ENCODE results near the gene OPRL1.

Gene OPRL1

DNA sequence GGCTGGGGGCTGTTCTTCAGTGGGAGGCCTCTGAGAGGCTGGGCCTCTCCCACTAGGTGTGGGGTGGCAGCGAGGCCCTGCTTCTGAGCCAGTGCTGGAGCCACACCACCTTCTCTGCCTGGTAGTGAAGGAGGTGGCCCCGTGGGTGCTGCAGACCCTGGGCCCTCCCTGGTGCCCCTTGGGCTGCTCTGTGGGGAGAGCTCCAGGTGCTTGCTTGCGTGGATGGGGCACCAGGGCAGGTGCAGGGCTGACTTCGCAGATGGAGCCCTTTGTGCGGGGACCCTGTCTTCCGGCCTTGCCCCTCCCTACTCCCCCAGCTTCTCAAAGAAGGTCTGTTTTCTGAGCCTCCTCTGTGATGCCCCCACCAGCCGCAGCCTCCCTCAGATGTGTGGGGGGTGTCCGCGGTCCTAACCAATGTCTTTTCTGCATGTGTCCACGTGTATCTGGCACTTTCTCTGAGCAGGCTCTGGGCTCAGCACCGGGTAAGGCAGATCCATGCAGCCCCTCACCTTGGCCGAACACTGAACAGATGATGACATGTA, 67.1 kb downstream of the OPRL1 start:
- no peak for DNase-seq

GRCh38 chr20:64148581-64148980, 68.7 kb downstream of the OPRL1 start:
- no peak for DNase-seq

GRCh38 chr20:64149141-64149540, 69.3 kb downstream of the OPRL1 start:
- no peak for DNase-seq

DNA sequence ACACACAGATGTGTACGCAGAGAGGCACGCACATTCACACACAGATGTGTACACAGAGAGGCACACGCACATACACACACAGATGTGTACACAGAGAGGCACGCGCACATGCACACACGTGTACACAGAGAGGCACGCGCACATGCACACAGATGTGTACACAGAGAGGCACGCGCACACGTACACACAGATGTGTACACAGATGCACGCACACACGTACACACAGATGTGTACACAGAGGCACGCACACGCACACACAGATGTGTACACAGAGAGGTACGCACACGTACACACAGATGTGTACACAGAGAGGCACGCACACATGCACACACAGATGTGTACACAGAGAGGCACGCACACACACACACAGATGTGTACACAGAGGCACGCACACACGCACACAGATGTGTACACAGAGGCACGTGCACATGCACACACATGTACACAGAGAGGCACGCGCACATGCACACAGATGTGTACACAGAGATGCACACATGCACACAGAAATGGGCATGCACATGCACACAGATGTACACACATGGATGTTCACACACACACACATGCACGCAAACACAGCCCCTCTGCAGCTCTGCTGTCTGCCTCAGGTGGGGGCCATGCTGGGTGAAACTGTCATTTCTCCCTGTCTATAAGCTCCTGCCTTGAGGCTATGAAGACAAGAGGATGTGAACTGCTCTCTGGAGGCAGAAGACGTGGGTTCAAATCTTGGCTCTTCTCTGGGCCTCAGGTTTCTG, 70.1 kb downstream of the OPRL1 start:
- no peak for DNase-seq

Data from inflammatory macrophage treated with lipopolysaccharide for 1 hour (primary cell).